ENCODE measurements around the gene COL5A1.

- TF ChIP-seq, protein P1, sequence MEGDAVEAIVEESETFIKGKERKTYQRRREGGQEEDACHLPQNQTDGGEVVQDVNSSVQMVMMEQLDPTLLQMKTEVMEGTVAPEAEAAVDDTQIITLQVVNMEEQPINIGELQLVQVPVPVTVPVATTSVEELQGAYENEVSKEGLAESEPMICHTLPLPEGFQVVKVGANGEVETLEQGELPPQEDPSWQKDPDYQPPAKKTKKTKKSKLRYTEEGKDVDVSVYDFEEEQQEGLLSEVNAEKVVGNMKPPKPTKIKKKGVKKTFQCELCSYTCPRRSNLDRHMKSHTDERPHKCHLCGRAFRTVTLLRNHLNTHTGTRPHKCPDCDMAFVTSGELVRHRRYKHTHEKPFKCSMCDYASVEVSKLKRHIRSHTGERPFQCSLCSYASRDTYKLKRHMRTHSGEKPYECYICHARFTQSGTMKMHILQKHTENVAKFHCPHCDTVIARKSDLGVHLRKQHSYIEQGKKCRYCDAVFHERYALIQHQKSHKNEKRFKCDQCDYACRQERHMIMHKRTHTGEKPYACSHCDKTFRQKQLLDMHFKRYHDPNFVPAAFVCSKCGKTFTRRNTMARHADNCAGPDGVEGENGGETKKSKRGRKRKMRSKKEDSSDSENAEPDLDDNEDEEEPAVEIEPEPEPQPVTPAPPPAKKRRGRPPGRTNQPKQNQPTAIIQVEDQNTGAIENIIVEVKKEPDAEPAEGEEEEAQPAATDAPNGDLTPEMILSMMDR (IDR thresholded peaks at IDR 0.05; ENCODE audit: low read depth, low read length): no peak
- no peak for TF ChIP-seq EZH2phosphoT487 (IDR thresholded peaks at IDR 0.05; ENCODE audit: low read depth)
These were observed 192.8 kb downstream of the COL5A1 start for GRCh38 chr9:134834217-134834956.
